Pancreas (tissue), 10 donors: ENCODE measurements around the gene CTDSPL. TPM values are rescaled to one million over a fixed set of nuclear protein-coding genes. Genes with fewer than 3 reads are reported as not detected.

Experiments used
- ATAC-seq, 4 donors: fragments of 200-7000 bp; cut with Tn5 transposase; one replicate each; pipeline versions ENCODE4 v1.8.0 to v1.9.1; 2020; ENCODE audit warnings: mild to moderate bottlenecking in 4 of 4, moderate library complexity in 4 of 4
- DNase-seq, 6 donors: peaks; one replicate each; pipeline ENCODE4 v3.0.0-alpha.2; 2020
- FAIRE-seq: peaks from 2 replicates; lab custom pipeline; 2012; peaks lifted over from hg19 to GRCh38; lab: Jason Lieb, UNC
- H3K27ac ChIP-seq, 4 donors: fragments of 200-600 bp; sonication (generic); 1 replicate in 3 of 4; 2 replicates in 1 of 4; pipeline versions ENCODE4 v1.5.0 to v1.8.0; 2020
- H3K27me3 ChIP-seq, 4 donors: fragments of 200-600 bp; one replicate each; pipeline ENCODE4 v1.8.0; 2021
- H3K36me3 ChIP-seq, 3 donors: fragments of 200-600 bp; sonication (generic) in 1 of 3; one replicate each; pipeline versions ENCODE4 v1.5.0 to v1.8.0; 2020 to 2021
- H3K4me1 ChIP-seq, 3 donors: fragments of 200-600 bp; one replicate each; pipeline ENCODE4 v1.8.0; 2021
- H3K4me3 ChIP-seq, 4 donors: fragments of 200-600 bp; sonication (generic) in 2 of 4; one replicate each; pipeline versions ENCODE4 v1.5.0 to v1.8.0; 2020 to 2021
- H3K9me3 ChIP-seq, 4 donors: fragments of 200-600 bp; one replicate each; pipeline ENCODE4 v1.8.0; 2021
- WGBS, 2 donors: extraction: QIAGEN DNeasy Blood & Tissue Kit; methylation state at CpG; one replicate each; pipeline ENCODE4 v1.1.7; 2013; 5-methylcytosine and 5-hydroxymethylcytosine counted together
- intact Hi-C, 3 donors: fragments of 100-400 bp; cut with DNase I; formaldehyde crosslinking; loops; one replicate each; pipeline versions ENCODE4 v1.11.1 to v1.14.2; 2022
- polyA plus RNA-seq, 2 donors: library from polyadenylated mRNA; stranded (reverse); fragments of 200-250 nt; gene quantifications; one replicate each; pipeline ENCODE4 v1.2.3, GENCODE V29; 2013
- total RNA-seq, 6 donors: library from RNA; stranded (reverse); fragmentation: NEBNext Ultra II Directional in 4 of 6; extraction: Animal tissue kit (Norgen Biotek cat#: 25700) in 4 of 6; gene quantifications; one replicate each; pipeline versions ENCODE4 v1.2.1 to v1.2.4, GENCODE V29; 2021 to 2023
- TF ChIP-seq, protein P1 (sequence below), 4 donors: fragments of 200-600 bp; sonication (generic) in 3 of 4; IDR thresholded peaks; one replicate each; pipeline versions ENCODE4 v1.5.0 to v1.8.0; 2021; ENCODE audit warnings: antibody characterized with exemption in 4 of 4
- donor health status: healthy with polysubstance abuse.
- donor health status: DM: no; HTN: no; CAD: no; lungs with moderate emphysema.
- donor health status: DM: no; HTN: no; CAD: no.
- donor health status: control.
- donor health status: control.
- donor health status: Bipolar disorder and iron deficiency.
- donor health status: DM: yes; HTN: yes; CAD: no.
- donor health status: DM: no; HTN: no; CAD: no.
- donor health status: DM: no; HTN: no; CAD: no.
- donor health status: DM: yes; HTN: yes; CAD: no.

The CTDSPL gene
- total and polyA plus RNA-seq, 8 donors, result 8.4 to 34.8 (median 15.4) TPM

DNA sequence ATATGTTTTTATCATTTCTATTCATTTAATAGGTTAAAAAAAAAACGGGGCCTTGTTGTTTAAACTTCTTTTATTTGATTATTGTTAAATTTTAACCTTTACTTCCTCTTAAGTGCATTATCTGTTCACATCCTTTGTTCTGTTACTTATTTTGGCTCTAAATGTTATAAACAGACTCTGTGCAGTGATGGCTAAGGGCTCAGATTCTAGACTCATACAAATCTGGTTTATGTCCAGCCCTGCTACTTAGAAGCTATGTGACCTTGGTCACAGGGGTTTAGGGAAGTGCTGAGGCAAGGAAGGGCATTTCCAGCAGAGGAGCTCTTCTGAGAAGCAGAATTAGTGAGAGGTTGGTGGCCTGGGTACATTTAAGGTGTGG is 73.6 kb downstream of the CTDSPL start:
- FAIRE-seq (peak; percentile 13), ATAC-seq (peak; percentile 35 to 86 (median 76)), DNase-seq (no peak)
- TF ChIP-seq, protein P1, sequence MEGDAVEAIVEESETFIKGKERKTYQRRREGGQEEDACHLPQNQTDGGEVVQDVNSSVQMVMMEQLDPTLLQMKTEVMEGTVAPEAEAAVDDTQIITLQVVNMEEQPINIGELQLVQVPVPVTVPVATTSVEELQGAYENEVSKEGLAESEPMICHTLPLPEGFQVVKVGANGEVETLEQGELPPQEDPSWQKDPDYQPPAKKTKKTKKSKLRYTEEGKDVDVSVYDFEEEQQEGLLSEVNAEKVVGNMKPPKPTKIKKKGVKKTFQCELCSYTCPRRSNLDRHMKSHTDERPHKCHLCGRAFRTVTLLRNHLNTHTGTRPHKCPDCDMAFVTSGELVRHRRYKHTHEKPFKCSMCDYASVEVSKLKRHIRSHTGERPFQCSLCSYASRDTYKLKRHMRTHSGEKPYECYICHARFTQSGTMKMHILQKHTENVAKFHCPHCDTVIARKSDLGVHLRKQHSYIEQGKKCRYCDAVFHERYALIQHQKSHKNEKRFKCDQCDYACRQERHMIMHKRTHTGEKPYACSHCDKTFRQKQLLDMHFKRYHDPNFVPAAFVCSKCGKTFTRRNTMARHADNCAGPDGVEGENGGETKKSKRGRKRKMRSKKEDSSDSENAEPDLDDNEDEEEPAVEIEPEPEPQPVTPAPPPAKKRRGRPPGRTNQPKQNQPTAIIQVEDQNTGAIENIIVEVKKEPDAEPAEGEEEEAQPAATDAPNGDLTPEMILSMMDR (IDR thresholded peaks at IDR 0.05), result no peak
- Histone ChIP-seq H3K4me3 (no peak overlapping the region), H3K4me1 (peaks cover 10 to 18% (median 13%) of the 10 kb centered on the region in 3 donors), H3K27ac (peak overlapping the region in 3 of 4 donors; percentile 38 to 72 (median 59)), H3K27me3 (no peaks in the 10 kb centered on the region), H3K9me3 (no peaks in the 10 kb centered on the region), H3K36me3 (no peaks in the 10 kb centered on the region)
- WGBS, 2 donors, result 0 to 3% methylated on average over 1 of the region's 1 CpG
- intact Hi-C loops, result no loop called here

DNA sequence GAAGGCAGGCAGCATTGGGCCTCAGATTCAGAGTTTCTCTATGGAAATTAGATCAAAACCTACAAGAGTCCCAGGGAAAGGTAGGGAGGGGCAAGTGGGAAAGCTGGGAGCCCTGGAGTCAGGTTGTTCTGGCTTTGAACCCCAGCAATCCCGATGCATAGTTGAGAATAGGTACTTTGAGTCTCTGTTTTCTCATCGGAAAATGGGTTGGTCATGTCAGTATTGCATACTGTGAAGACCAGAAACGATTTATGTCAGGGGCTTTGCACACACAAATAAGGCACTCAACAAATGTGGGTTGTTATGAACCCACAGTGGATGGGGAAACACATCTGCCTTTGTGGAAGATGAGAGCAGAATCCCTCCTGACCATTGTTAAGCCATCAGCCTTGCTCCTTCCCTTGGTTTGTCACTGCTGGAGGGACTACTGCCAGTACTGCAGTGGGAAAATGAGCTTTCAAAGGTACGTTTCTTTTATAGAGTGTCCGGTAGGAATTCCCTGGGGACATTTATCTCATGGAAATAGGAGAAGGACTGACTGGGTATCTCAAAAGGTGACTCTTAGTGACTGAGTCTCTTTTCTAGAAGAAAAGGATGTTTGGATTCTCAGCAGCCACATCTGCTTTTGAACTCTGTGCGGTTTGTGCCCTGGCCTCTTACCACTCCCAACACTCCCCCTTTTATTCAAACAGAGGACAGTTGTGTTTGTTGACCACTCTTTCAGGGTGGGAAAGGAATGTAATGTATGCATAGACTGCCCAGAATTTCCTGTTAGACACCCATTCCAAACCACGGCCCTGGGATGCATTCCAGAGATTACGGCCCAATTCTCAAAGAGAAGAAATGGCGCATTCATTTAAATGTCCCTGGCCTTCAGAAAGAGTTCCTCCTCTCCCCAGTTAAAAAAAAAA is 74.3 kb downstream of the CTDSPL start:
- Histone ChIP-seq H3K36me3 (no peaks in the 10 kb centered on the region), H3K4me3 (no peak overlapping the region), H3K27ac (peak overlapping the region in 3 of 4 donors; percentile 38 to 72 (median 59)), H3K4me1 (peaks cover 10 to 18% (median 13%) of the 10 kb centered on the region in 3 donors), H3K9me3 (no peaks in the 10 kb centered on the region), H3K27me3 (no peaks in the 10 kb centered on the region)
- FAIRE-seq (no peak), ATAC-seq (peak in 3 of 4 donors; percentile 14 to 61 (median 59)), DNase-seq (peak in 2 of 6 donors; percentile 24 to 29)
- intact Hi-C loops, result no loop called here
- TF ChIP-seq, protein P1 (IDR thresholded peaks at IDR 0.05), result no peak
- WGBS, 2 donors, result 61 to 63% methylated on average over 9 of the region's 9 CpGs

DNA sequence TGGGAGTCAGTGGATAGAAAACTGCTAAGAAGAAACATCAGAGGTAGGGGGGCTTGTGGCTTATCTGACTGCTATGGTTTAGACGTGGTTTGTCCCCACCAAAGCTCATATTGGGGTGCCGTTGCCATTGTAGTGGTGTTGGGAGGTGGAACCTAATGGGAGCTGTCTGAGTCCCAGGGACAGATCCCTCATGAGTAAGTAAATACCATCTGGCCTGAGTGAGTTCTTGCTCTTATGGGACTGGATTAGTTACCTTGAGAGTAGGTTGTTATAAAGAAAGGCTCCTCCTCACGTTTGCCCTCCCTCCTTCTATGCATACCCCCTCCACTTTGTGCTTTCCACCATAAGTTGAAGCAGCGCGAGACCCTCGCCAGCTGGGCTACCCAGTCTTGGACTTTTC is 75.5 kb downstream of the CTDSPL start:
- Histone ChIP-seq H3K27ac (peak overlapping the region in 2 of 4 donors; percentile 18 to 59), H3K4me3 (no peak overlapping the region), H3K9me3 (no peaks in the 10 kb centered on the region), H3K4me1 (peaks cover 10 to 18% (median 18%) of the 10 kb centered on the region in 3 donors), H3K27me3 (no peaks in the 10 kb centered on the region), H3K36me3 (no peaks in the 10 kb centered on the region)
- FAIRE-seq (no peak), DNase-seq (no peak), ATAC-seq (no peak)
- WGBS, 2 donors, result 77 to 80% methylated on average over 6 of the region's 6 CpGs
- TF ChIP-seq, protein P1 (IDR thresholded peaks at IDR 0.05), result no peak
- intact Hi-C loops, result no loop called here

DNA sequence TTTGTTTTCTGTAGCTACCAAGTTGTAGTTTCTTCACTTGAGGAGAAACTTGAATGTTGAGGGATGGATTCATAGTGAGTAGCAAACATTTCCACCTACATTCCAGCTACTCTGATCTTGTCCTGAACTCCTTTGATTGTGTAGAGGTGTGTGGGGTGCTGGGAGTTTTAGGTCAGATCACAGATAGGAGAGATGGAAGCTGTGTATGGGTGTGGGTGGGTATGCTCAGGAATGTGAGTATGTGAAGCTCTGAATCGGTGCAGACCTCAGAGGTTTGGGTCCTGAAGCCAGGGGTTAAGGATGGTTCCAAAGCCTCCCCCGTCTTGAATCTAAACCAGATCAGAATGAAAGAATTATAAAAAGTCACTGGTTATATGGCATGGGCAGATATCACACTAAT is 76.3 kb downstream of the CTDSPL start:
- Histone ChIP-seq H3K27me3 (no peaks in the 10 kb centered on the region), H3K4me1 (peaks cover 10 to 18% (median 18%) of the 10 kb centered on the region in 3 donors), H3K4me3 (no peak overlapping the region), H3K27ac (no peak overlapping the region), H3K36me3 (no peaks in the 10 kb centered on the region), H3K9me3 (no peaks in the 10 kb centered on the region)
- ATAC-seq (no peak), DNase-seq (no peak), FAIRE-seq (no peak)
- intact Hi-C loops, result no loop called here
- TF ChIP-seq, protein P1 (IDR thresholded peaks at IDR 0.05), result no peak
- 76 to 84% methylated on average over 2 of the region's 2 CpGs for WGBS, 2 donors
